HG03135 (cell line): ENCODE measurements around the gene ATP6V1G2.
"Not testable (repeated sequence)": the region's sequence is repeated elsewhere in the genome, so short reads cannot be mapped to it uniquely, and the experiment has no call there.

Experiments
- ATAC-seq: cut with Tn5 transposase; IDR thresholded peaks from one replicate; pipeline ENCODE4 v1.9.1; 2021; ENCODE audit warnings: mild to moderate bottlenecking, moderate library complexity; ENCODE audit not compliant: unreplicated experiment

Gene ATP6V1G2

GRCh38 chr6:31530659-31531058, 15.7 kb downstream of the ATP6V1G2 start:
- no peak for ATAC-seq

GRCh38 chr6:31529329-31530150, 16.9 kb downstream of the ATP6V1G2 start:
- no peak for ATAC-seq

- no peak for ATAC-seq
These were observed 17.5 kb downstream of the ATP6V1G2 start, which contains the start of gene MCCD1 for GRCh38 chr6:31528821-31529328. MCCD1 (plus strand) TSS chr6:31528962; CDS start chr6:31529015, 53 bp downstream.

- ATAC-seq = no peak
These were observed 18.1 kb downstream of the ATP6V1G2 start for GRCh38 chr6:31528307-31528777.

GRCh38 chr6:31525932-31526591, 20.3 kb downstream of the ATP6V1G2 start:
- ATAC-seq = no peak

GRCh38 chr6:31525553-31525931, 20.9 kb downstream of the ATP6V1G2 start:
- ATAC-seq = no peak

- no peak for ATAC-seq
These were observed 24.6 kb downstream of the ATP6V1G2 start for GRCh38 chr6:31521835-31522234.

- no peak for ATAC-seq
These were observed 32.8 kb downstream of the ATP6V1G2 start for GRCh38 chr6:31513456-31514165.

- no peak for ATAC-seq
These were observed 36.4 kb downstream of the ATP6V1G2 start for GRCh38 chr6:31510007-31510406.

GRCh38 chr6:31509036-31509435, 37.4 kb downstream of the ATP6V1G2 start:
- not testable (repeated sequence) for ATAC-seq

- ATAC-seq = no peak
These were observed 43.8 kb downstream of the ATP6V1G2 start for GRCh38 chr6:31502586-31502985.

- not testable (repeated sequence) for ATAC-seq
These were observed 46.8 kb downstream of the ATP6V1G2 start for GRCh38 chr6:31499648-31500047.

- ATAC-seq = no peak
These were observed 47.7 kb downstream of the ATP6V1G2 start for GRCh38 chr6:31498748-31499147.

GRCh38 chr6:31497531-31498476, 48.6 kb downstream of the ATP6V1G2 start, which contains the start of gene MICB:
MICB (plus strand) TSS chr6:31498145; CDS start chr6:31498194, 49 bp downstream.
- ATAC-seq = peak; percentile 60

GRCh38 chr6:31496826-31497225, 49.6 kb downstream of the ATP6V1G2 start:
- not testable (repeated sequence) for ATAC-seq

GRCh38 chr6:31495580-31495979, 50.8 kb downstream of the ATP6V1G2 start:
- ATAC-seq = no peak
